ENCODE results near the gene PXDN.

Gene PXDN

GRCh38 chr2:1698188-1698945, 45.9 kb downstream of the PXDN start:
- Histone ChIP-seq H3K9me2 (replicated peaks; ENCODE audit: low read depth, low read length) (no peaks in the 10 kb centered on the region), H3K4me1 (ENCODE audit: insufficient read depth, low read length, poor library complexity, severe bottlenecking) (no peaks in the 10 kb centered on the region), H3K4me3 (ENCODE audit: low read length, poor library complexity, severe bottlenecking) (no peak overlapping the region), H3K4me2 (ENCODE audit: low read depth, low read length, poor library complexity, severe bottlenecking) (no peak overlapping the region), H4K20me1 (ENCODE audit: insufficient read depth, low read length, poor library complexity, severe bottlenecking) (peaks cover 17% of the 10 kb centered on the region), H3K27me3 (ENCODE audit: insufficient read depth, low read length, poor library complexity, severe bottlenecking) (no peaks in the 10 kb centered on the region), H3K9ac (ENCODE audit: low read depth, low read length, poor library complexity, severe bottlenecking) (no peak overlapping the region), H3K79me2 (ENCODE audit: insufficient read depth, low read length) (peaks cover 66% of the 10 kb centered on the region; the same call in 1 of the 2 replicates), H3K9me3 (ENCODE audit: insufficient read depth, low read depth, low read length) (no peaks in the 10 kb centered on the region), H3F3A (ENCODE audit: low read depth) (no peaks in the 10 kb centered on the region), H2AFZ (ENCODE audit: low read length) (no peak overlapping the region), H3K36me3 (ENCODE audit: insufficient read depth, low read length) (peaks cover 8% of the 10 kb centered on the region; the same call in 1 of the 2 replicates)
- TF ChIP-seq EZH2phosphoT487 (IDR thresholded peaks at IDR 0.05; ENCODE audit: borderline replicate concordance): no peak

DNA sequence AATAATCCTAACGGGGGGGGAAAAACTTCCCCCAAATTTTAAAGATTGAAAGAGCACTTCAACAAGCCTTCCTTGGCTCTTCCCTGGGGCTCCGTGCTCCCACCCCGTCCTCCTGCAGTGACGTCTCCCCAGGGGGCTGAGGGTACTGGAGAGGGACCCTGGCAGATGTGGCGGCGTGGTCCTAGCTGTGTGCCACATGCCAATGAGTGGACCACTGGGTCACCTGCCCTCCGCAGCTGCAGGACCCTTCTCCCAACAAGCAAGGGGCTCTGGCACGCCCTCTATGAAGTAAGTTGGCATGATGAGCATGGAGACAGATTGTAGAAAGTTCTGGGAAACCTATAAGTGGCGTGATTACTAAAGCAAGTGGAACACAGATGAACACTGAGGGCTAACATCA, 46.7 kb downstream of the PXDN start:
- Histone ChIP-seq H3K9me2 (replicated peaks; ENCODE audit: low read depth, low read length) (no peaks in the 10 kb centered on the region), H2AFZ (ENCODE audit: low read length) (no peak overlapping the region), H3K79me2 (ENCODE audit: insufficient read depth, low read length) (peaks cover 71% of the 10 kb centered on the region; the same call in 1 of the 2 replicates), H3K36me3 (ENCODE audit: insufficient read depth, low read length) (peaks cover 10% of the 10 kb centered on the region; the same call in 1 of the 2 replicates), H3K4me1 (ENCODE audit: insufficient read depth, low read length, poor library complexity, severe bottlenecking) (no peaks in the 10 kb centered on the region), H3K9me3 (ENCODE audit: insufficient read depth, low read depth, low read length) (no peaks in the 10 kb centered on the region), H4K20me1 (ENCODE audit: insufficient read depth, low read length, poor library complexity, severe bottlenecking) (peaks cover 17% of the 10 kb centered on the region), H3F3A (ENCODE audit: low read depth) (no peaks in the 10 kb centered on the region), H3K9ac (ENCODE audit: low read depth, low read length, poor library complexity, severe bottlenecking) (no peak overlapping the region), H3K4me2 (ENCODE audit: low read depth, low read length, poor library complexity, severe bottlenecking) (no peak overlapping the region), H3K27me3 (ENCODE audit: insufficient read depth, low read length, poor library complexity, severe bottlenecking) (no peaks in the 10 kb centered on the region), H3K4me3 (ENCODE audit: low read length, poor library complexity, severe bottlenecking) (no peak overlapping the region)
- TF ChIP-seq, protein P1, sequence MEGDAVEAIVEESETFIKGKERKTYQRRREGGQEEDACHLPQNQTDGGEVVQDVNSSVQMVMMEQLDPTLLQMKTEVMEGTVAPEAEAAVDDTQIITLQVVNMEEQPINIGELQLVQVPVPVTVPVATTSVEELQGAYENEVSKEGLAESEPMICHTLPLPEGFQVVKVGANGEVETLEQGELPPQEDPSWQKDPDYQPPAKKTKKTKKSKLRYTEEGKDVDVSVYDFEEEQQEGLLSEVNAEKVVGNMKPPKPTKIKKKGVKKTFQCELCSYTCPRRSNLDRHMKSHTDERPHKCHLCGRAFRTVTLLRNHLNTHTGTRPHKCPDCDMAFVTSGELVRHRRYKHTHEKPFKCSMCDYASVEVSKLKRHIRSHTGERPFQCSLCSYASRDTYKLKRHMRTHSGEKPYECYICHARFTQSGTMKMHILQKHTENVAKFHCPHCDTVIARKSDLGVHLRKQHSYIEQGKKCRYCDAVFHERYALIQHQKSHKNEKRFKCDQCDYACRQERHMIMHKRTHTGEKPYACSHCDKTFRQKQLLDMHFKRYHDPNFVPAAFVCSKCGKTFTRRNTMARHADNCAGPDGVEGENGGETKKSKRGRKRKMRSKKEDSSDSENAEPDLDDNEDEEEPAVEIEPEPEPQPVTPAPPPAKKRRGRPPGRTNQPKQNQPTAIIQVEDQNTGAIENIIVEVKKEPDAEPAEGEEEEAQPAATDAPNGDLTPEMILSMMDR (conservative IDR thresholded peaks at IDR 0.05; ENCODE audit: low read length): no peak
- TF ChIP-seq EZH2phosphoT487 (IDR thresholded peaks at IDR 0.05; ENCODE audit: borderline replicate concordance): no peak

DNA sequence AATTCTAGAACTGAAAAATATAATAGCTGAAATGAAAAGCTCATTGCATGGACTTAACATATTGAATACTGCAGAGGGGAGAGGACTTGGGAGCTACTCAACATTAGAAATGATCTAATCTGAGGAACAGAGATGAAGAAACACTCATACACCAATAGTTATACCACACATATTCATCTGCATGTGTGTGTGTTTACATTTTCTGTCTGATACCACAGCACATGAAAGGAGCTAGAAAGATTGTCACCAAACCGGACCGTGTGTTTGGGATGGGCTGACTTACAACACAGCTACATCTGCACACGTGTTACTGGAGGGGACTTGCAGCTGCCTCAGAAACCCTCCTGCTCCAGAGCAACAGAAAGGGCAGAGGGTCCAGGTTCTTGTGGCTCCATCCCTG, 47.8 kb downstream of the PXDN start:
- peaks cover 63% of the 10 kb centered on the region; the same call in 1 of the 2 replicates for H3K79me2 ChIP-seq (ENCODE audit: insufficient read depth, low read length)
- H4K20me1 ChIP-seq (ENCODE audit: insufficient read depth, low read length, poor library complexity, severe bottlenecking): peaks cover 17% of the 10 kb centered on the region
- no peaks in the 10 kb centered on the region for H3K4me1 ChIP-seq (ENCODE audit: insufficient read depth, low read length, poor library complexity, severe bottlenecking)
- H3F3A ChIP-seq (ENCODE audit: low read depth): no peaks in the 10 kb centered on the region
- H3K9me2 ChIP-seq (replicated peaks; ENCODE audit: low read depth, low read length): no peaks in the 10 kb centered on the region
- H3K36me3 ChIP-seq (ENCODE audit: insufficient read depth, low read length): peaks cover 18% of the 10 kb centered on the region; the same call in 1 of the 2 replicates
- no peak for TF ChIP-seq EZH2phosphoT487 (IDR thresholded peaks at IDR 0.05; ENCODE audit: borderline replicate concordance)
- no peak overlapping the region for H3K9ac ChIP-seq (ENCODE audit: low read depth, low read length, poor library complexity, severe bottlenecking)
- H3K4me3 ChIP-seq (ENCODE audit: low read length, poor library complexity, severe bottlenecking): no peak overlapping the region
- H3K4me2 ChIP-seq (ENCODE audit: low read depth, low read length, poor library complexity, severe bottlenecking): no peak overlapping the region
- no peaks in the 10 kb centered on the region for H3K27me3 ChIP-seq (ENCODE audit: insufficient read depth, low read length, poor library complexity, severe bottlenecking)
- H2AFZ ChIP-seq (ENCODE audit: low read length): no peak overlapping the region
- no peaks in the 10 kb centered on the region for H3K9me3 ChIP-seq (ENCODE audit: insufficient read depth, low read depth, low read length)

- H3K4me2 ChIP-seq (ENCODE audit: low read depth, low read length, poor library complexity, severe bottlenecking): no peak overlapping the region
- no peak overlapping the region for H3K4me3 ChIP-seq (ENCODE audit: low read length, poor library complexity, severe bottlenecking)
- H3K27me3 ChIP-seq (ENCODE audit: insufficient read depth, low read length, poor library complexity, severe bottlenecking): no peaks in the 10 kb centered on the region
- peaks cover 28% of the 10 kb centered on the region; the same call in 1 of the 2 replicates for H3K36me3 ChIP-seq (ENCODE audit: insufficient read depth, low read length)
- H2AFZ ChIP-seq (ENCODE audit: low read length): no peak overlapping the region
- TF ChIP-seq EZH2phosphoT487 (IDR thresholded peaks at IDR 0.05; ENCODE audit: borderline replicate concordance): no peak
- TF ChIP-seq, protein P1 (conservative IDR thresholded peaks at IDR 0.05; ENCODE audit: low read length): no peak
- H3F3A ChIP-seq (ENCODE audit: low read depth): no peaks in the 10 kb centered on the region
- peaks cover 17% of the 10 kb centered on the region for H4K20me1 ChIP-seq (ENCODE audit: insufficient read depth, low read length, poor library complexity, severe bottlenecking)
- H3K79me2 ChIP-seq (ENCODE audit: insufficient read depth, low read length): peaks cover 60% of the 10 kb centered on the region; the same call in 1 of the 2 replicates
- H3K9me3 ChIP-seq (ENCODE audit: insufficient read depth, low read depth, low read length): no peaks in the 10 kb centered on the region
- H3K9me2 ChIP-seq (replicated peaks; ENCODE audit: low read depth, low read length): no peaks in the 10 kb centered on the region
- no peaks in the 10 kb centered on the region for H3K4me1 ChIP-seq (ENCODE audit: insufficient read depth, low read length, poor library complexity, severe bottlenecking)
- no peak overlapping the region for H3K9ac ChIP-seq (ENCODE audit: low read depth, low read length, poor library complexity, severe bottlenecking)
Measured at GRCh38 chr2:1694371-1695271, 49.7 kb downstream of the PXDN start.

Data from Loucy (cell line).